GM10248 (cell line): ENCODE results near the gene CITED1.
"Not testable (repeated sequence)": the region's sequence is repeated elsewhere in the genome, so short reads cannot be mapped to it uniquely, and the experiment has no call there.

Source experiments
- CTCF ChIA-PET: fragments of 300-600 bp; sonication (Branson Sonifier 250); formaldehyde crosslinking; extraction: SDS; loops from one replicate; lab custom pipeline; 2021; ENCODE audit warnings: antibody characterized with exemption; lab: Yijun Ruan, JAX
- POLR2A ChIA-PET: fragments of 350-650 bp; sonication (Branson Sonifier 250); formaldehyde crosslinking; extraction: SDS; loops from one replicate; lab custom pipeline; 2020; ENCODE audit warnings: antibody characterized with exemption; lab: Yijun Ruan, JAX
- DNase-seq: peaks from one replicate; pipeline ENCODE4 v3.0.0; 2012; ENCODE audit errors: extremely low spot score
- CTCF ChIP-seq: IDR thresholded peaks from 2 replicates; pipeline ENCODE4 v1.5.1; 2012; ENCODE audit warnings: mild to moderate bottlenecking, low read depth; ENCODE audit errors: extremely low read depth, missing control alignments, control extremely low read depth

The CITED1 gene

GRCh38 chrX:72346302-72346949 is 40.7 kb upstream of the CITED1 start:
- POLR2A ChIA-PET = no interaction called here
- DNase-seq = no peak
- CTCF ChIA-PET = interaction anchor here (1.6 kb wide), 1 partner anchor 10 kb away, joined by 4 read pairs; no protein-coding TSS in a partner anchor
- no peak for TF ChIP-seq CTCF

DNA sequence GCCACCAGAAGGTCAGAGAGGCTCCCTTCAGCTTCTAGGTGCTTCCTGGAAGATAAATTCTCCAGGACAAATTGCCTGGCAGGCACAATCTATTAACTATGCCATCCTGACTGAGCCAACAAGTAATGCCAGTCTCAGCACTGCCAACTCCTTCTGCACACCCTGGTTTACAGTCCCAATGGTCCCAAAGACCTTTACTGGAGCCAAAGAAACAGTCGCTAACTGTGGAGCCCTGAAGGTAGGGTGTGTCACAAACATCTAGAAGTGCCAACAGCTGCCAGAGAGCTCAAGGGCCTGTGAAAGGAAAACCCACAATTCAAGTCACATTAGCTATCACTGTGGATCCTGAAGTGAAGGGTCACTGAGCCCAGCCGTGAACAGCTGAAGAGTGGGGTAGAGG is 34.9 kb upstream of the CITED1 start:
- ChIA-PET CTCF (interaction anchor here (1.7 kb wide), 1 partner anchor 64 kb away, joined by 3 read pairs; the partner anchor contains the start of gene RPS4X), POLR2A (no interaction called here)
- TF ChIP-seq CTCF = no peak
- DNase-seq = no peak

DNA sequence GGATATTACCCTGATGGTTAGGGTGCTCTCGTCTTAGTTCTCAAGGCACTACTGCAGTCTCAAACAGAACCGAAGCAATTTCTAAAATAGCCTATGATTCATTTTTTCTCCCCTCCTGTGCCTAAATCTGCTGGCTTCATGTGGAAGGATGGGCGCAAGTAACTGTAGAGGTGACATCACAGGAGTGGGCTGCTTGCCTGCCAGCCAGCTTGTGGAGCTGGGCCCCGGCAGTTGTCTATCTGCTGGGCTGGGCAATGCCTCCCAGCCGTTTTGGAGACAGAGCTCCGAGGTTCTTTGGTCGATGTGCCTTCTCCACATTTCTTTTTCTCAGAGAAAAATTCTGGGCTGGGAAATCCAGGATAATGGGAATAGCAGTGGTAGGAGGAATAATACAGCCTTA is 34.3 kb upstream of the CITED1 start:
- TF ChIP-seq CTCF = no peak
- DNase-seq = no peak
- CTCF ChIA-PET = interaction anchor here (1.7 kb wide), 1 partner anchor 63 kb away, joined by 3 read pairs; the partner anchor contains the start of gene RPS4X
- POLR2A ChIA-PET = no interaction called here

- ChIA-PET CTCF (no interaction called here), POLR2A (no interaction called here)
- no peak for TF ChIP-seq CTCF
- no peak for DNase-seq
Measured at GRCh38 chrX:72330131-72330530, 24.4 kb upstream of the CITED1 start.

- ChIA-PET POLR2A (no interaction called here), CTCF (no interaction called here)
- no peak for DNase-seq
- TF ChIP-seq CTCF = no peak
Measured at GRCh38 chrX:72326605-72327300, 21.0 kb upstream of the CITED1 start.

DNA sequence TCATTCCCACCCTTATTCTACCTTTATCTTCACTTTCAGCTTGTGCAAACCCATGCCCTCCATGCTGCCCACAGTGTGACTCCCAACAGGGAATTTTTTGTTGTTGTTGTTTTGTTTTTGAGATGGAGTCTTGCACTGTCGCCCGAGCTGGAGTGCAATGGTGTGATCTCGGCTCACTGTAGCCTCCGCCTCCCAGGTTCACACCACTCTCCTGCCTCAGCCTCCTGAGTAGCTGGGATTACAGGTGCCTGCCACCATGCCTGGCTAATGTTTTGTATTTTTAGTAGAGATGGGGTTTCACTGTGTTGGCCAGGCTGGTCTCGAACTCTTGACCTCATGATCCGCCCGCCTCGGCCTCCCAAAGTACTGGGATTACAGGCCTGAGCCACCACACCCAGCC is 13.9 kb upstream of the CITED1 start:
- DNase-seq, POLR2A ChIA-PET, CTCF ChIA-PET: not testable (repeated sequence)

- ChIA-PET CTCF (interaction anchor here (1.2 kb wide), 1 partner anchor 17 kb away, joined by 3 read pairs; no protein-coding TSS in a partner anchor), POLR2A (no interaction called here)
- DNase-seq = no peak
- TF ChIP-seq CTCF = no peak
Measured at GRCh38 chrX:72317139-72317538, 11.4 kb upstream of the CITED1 start.
